HEK293 (cell line): Measurements from ENCODE around the gene QPCT.

Source experiments
- CTCF ChIA-PET: fragments of 350-600 bp; formaldehyde crosslinking; extraction: SDS; loops from one replicate; lab custom pipeline; 2021; ENCODE audit warnings: antibody characterized with exemption; lab: Yijun Ruan, JAX
- POLR2A ChIA-PET: fragments of 300-600 bp; formaldehyde crosslinking; extraction: SDS; loops from one replicate; lab custom pipeline; 2020; ENCODE audit warnings: antibody characterized with exemption, inconsistent platforms; lab: Yijun Ruan, JAX
- H3K27ac ChIP-seq: fragments of 200-500 bp; sonication (Bioruptor generic); 2 replicates; pipeline ENCODE4 v1.5.1; 2014; ENCODE audit warnings: low read depth, low read length, control low read depth, inconsistent platforms; ENCODE audit errors: extremely low read depth
- H3K36me3 ChIP-seq, 2 experiments: fragments of 200-500 bp in 1 of 2; sonication (Bioruptor generic) in 1 of 2; 1 replicate in 1 of 2; 2 replicates in 1 of 2; pipeline ENCODE4 v1.5.1; 2014 to 2017; ENCODE audit warnings: inconsistent platforms in 2 of 2, low read length in 2 of 2; ENCODE audit not compliant: control insufficient read depth in 2 of 2, insufficient read depth in 1 of 2
- H3K4me1 ChIP-seq: fragments of 200-500 bp; sonication (Bioruptor generic); 2 replicates; pipeline ENCODE4 v1.5.1; 2014; ENCODE audit warnings: mild to moderate bottlenecking, low read length, inconsistent platforms; ENCODE audit not compliant: control insufficient read depth, insufficient read depth
- H3K4me3 ChIP-seq: 2 replicates; pipeline ENCODE4 v1.5.1; 2011; ENCODE audit warnings: low read depth, mild to moderate bottlenecking, control low read depth, low read length, moderate library complexity
- H3K9me3 ChIP-seq: fragments of 200-500 bp; sonication (Bioruptor generic); 2 replicates; pipeline ENCODE4 v1.5.1; 2014; ENCODE audit warnings: low read depth, low read length, inconsistent platforms; ENCODE audit not compliant: control insufficient read depth, insufficient read depth
- BCL11A ChIP-seq: fragments of 450-650 bp; formaldehyde crosslinking; IDR thresholded peaks from 2 replicates; pipeline ENCODE4 v1.5.1; 2016; ENCODE audit warnings: low read depth, missing biosample characterization, missing genetic modification characterization
- KLF16 ChIP-seq: fragments of 450-650 bp; formaldehyde crosslinking; IDR thresholded peaks from 2 replicates; pipeline ENCODE4 v1.5.1; 2017; ENCODE audit warnings: missing biosample characterization, missing genetic modification characterization
- MZF1 ChIP-seq: fragments of 450-650 bp; formaldehyde crosslinking; IDR thresholded peaks from 2 replicates; pipeline ENCODE4 v1.5.1; 2017; ENCODE audit warnings: missing biosample characterization, missing genetic modification characterization, borderline replicate concordance
- SCRT1 ChIP-seq: fragments of 450-650 bp; formaldehyde crosslinking; IDR thresholded peaks from 2 replicates; pipeline ENCODE4 v1.5.1; 2016; ENCODE audit warnings: missing biosample characterization, missing genetic modification characterization, borderline replicate concordance
- ZBTB1 ChIP-seq: fragments of 450-650 bp; formaldehyde crosslinking; IDR thresholded peaks from 2 replicates; pipeline ENCODE4 v1.5.1; 2016; ENCODE audit warnings: missing biosample characterization, missing genetic modification characterization
- ZBTB17 ChIP-seq: fragments of 450-650 bp; formaldehyde crosslinking; IDR thresholded peaks from 2 replicates; pipeline ENCODE4 v1.5.1; 2016; ENCODE audit warnings: missing biosample characterization, missing genetic modification characterization
- ZBTB7A ChIP-seq: fragments of 450-650 bp; formaldehyde crosslinking; IDR thresholded peaks from 2 replicates; pipeline ENCODE4 v1.5.1; 2016; ENCODE audit warnings: low read depth, missing biosample characterization, missing genetic modification characterization
- ZIC2 ChIP-seq: fragments of 450-650 bp; formaldehyde crosslinking; IDR thresholded peaks from 2 replicates; pipeline ENCODE4 v1.5.1; 2016; ENCODE audit warnings: missing biosample characterization, missing genetic modification characterization
- ZNF138 ChIP-seq: fragments of 450-650 bp; formaldehyde crosslinking; IDR thresholded peaks from 2 replicates; pipeline ENCODE4 v1.5.1; 2016; ENCODE audit warnings: missing biosample characterization, missing genetic modification characterization, borderline replicate concordance
- ZNF184 ChIP-seq: fragments of 450-650 bp; IDR thresholded peaks from 2 replicates; pipeline ENCODE4 v1.5.1; 2018; ENCODE audit warnings: missing biosample characterization, mild to moderate bottlenecking, missing genetic modification characterization
- ZNF2 ChIP-seq: fragments of 450-650 bp; formaldehyde crosslinking; IDR thresholded peaks from 2 replicates; pipeline ENCODE4 v1.5.1; 2016; ENCODE audit warnings: missing biosample characterization, missing genetic modification characterization
- ZNF211 ChIP-seq: fragments of 450-650 bp; formaldehyde crosslinking; IDR thresholded peaks from 2 replicates; pipeline ENCODE4 v1.5.1; 2016; ENCODE audit warnings: low read depth, missing biosample characterization, missing genetic modification characterization
- ZNF24 ChIP-seq: fragments of 450-650 bp; formaldehyde crosslinking; IDR thresholded peaks from 2 replicates; pipeline ENCODE4 v1.5.1; 2016; ENCODE audit warnings: missing biosample characterization, missing genetic modification characterization
- ZNF266 ChIP-seq: fragments of 450-650 bp; formaldehyde crosslinking; IDR thresholded peaks from 2 replicates; pipeline ENCODE4 v1.5.1; 2016; ENCODE audit warnings: missing biosample characterization, missing genetic modification characterization, low read depth
- ZNF311 ChIP-seq: fragments of 450-650 bp; formaldehyde crosslinking; IDR thresholded peaks from 2 replicates; pipeline ENCODE4 v1.5.1; 2017; ENCODE audit warnings: missing biosample characterization, missing genetic modification characterization, borderline replicate concordance
- ZNF473 ChIP-seq: fragments of 450-650 bp; formaldehyde crosslinking; IDR thresholded peaks from 2 replicates; pipeline ENCODE4 v1.5.1; 2017; ENCODE audit warnings: missing biosample characterization, missing genetic modification characterization
- ZNF48 ChIP-seq: fragments of 450-650 bp; formaldehyde crosslinking; IDR thresholded peaks from 2 replicates; pipeline ENCODE4 v1.5.1; 2016; ENCODE audit warnings: missing biosample characterization, missing genetic modification characterization
- ZNF529 ChIP-seq: fragments of 450-650 bp; formaldehyde crosslinking; IDR thresholded peaks from 2 replicates; pipeline ENCODE4 v1.5.1; 2017; ENCODE audit warnings: missing genetic modification characterization, missing biosample characterization; ENCODE audit not compliant: insufficient replicate concordance
- ZNF585B ChIP-seq: fragments of 450-650 bp; formaldehyde crosslinking; IDR thresholded peaks from 2 replicates; pipeline ENCODE4 v1.5.1; 2016; ENCODE audit warnings: missing biosample characterization, missing genetic modification characterization
- ZNF658 ChIP-seq: fragments of 450-650 bp; formaldehyde crosslinking; IDR thresholded peaks from 2 replicates; pipeline ENCODE4; 2016; ENCODE audit warnings: missing biosample characterization, missing genetic modification characterization
- ZNF777 ChIP-seq: fragments of 450-650 bp; formaldehyde crosslinking; IDR thresholded peaks from 2 replicates; pipeline ENCODE4 v1.5.1; 2017; ENCODE audit warnings: missing biosample characterization, missing genetic modification characterization, borderline replicate concordance
- TF ChIP-seq, protein P1 (sequence below): fragments of 450-650 bp; formaldehyde crosslinking; IDR thresholded peaks from 2 replicates; pipeline ENCODE4 v1.5.1; 2017; ENCODE audit warnings: missing biosample characterization, missing genetic modification characterization
- TF ChIP-seq, protein P2 (sequence below): fragments of 450-650 bp; formaldehyde crosslinking; IDR thresholded peaks from 2 replicates; pipeline ENCODE4 v1.5.0; 2017; ENCODE audit warnings: missing biosample characterization, missing genetic modification characterization, borderline replicate concordance
- TF ChIP-seq, protein P3 (sequence below): fragments of 450-650 bp; formaldehyde crosslinking; IDR thresholded peaks from 2 replicates; pipeline ENCODE4 v1.5.1; 2016; ENCODE audit warnings: missing biosample characterization, missing genetic modification characterization
- TF ChIP-seq, protein P4 (sequence below): fragments of 450-650 bp; IDR thresholded peaks from 2 replicates; pipeline ENCODE4 v1.5.1; 2018; ENCODE audit warnings: missing biosample characterization, missing genetic modification characterization

The QPCT gene

DNA sequence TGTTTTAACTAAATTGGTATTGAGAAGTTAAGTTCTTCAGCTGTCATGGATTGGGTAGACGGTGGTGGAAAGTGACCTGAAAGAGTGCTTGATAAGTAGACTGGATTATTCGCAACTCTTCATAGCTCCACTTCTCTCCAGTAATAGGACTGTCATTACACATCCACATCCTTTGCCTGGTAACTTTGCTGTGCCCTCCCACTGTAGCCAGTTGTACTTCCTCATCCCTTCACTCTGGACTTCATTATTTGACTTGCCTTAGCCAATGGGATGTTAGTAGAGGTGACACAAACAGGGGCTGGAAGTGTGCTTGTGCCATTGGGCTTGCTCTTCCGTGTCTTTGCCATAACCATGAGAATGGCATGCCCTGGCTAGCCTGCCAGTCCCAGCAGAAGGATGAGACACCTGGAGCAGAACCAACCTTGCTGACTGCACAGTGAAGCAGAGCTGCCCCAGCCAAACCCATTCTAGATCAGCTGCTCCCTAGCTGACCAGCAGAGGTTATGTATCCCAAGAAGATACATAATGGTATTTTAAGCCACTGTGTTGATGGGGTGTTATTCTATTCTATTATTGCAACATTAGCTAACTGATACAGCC, 16.9 kb downstream of the QPCT start:
- H3K4me1 ChIP-seq: no peaks in the 10 kb centered on the region
- H3K4me3 ChIP-seq: no peak overlapping the region
- POLR2A ChIA-PET: interaction anchor here (0.6 kb wide), 1 partner anchor 939 kb away, joined by 3 read pairs; no protein-coding TSS in a partner anchor
- H3K9me3 ChIP-seq: no peaks in the 10 kb centered on the region
- H3K36me3 ChIP-seq: peaks cover 0 to 9% of the 10 kb centered on the region in 2 experiments; a peak in 1 of 3 replicates
- no peak for TF ChIP-seq BCL11A (tag by site-specific recombination)
- TF ChIP-seq ZNF48 (tag by site-specific recombination): no peak
- TF ChIP-seq, protein P1, sequence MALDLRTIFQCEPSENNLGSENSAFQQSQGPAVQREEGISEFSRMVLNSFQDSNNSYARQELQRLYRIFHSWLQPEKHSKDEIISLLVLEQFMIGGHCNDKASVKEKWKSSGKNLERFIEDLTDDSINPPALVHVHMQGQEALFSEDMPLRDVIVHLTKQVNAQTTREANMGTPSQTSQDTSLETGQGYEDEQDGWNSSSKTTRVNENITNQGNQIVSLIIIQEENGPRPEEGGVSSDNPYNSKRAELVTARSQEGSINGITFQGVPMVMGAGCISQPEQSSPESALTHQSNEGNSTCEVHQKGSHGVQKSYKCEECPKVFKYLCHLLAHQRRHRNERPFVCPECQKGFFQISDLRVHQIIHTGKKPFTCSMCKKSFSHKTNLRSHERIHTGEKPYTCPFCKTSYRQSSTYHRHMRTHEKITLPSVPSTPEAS (tag by site-specific recombination): no peak
- TF ChIP-seq, protein P2, sequence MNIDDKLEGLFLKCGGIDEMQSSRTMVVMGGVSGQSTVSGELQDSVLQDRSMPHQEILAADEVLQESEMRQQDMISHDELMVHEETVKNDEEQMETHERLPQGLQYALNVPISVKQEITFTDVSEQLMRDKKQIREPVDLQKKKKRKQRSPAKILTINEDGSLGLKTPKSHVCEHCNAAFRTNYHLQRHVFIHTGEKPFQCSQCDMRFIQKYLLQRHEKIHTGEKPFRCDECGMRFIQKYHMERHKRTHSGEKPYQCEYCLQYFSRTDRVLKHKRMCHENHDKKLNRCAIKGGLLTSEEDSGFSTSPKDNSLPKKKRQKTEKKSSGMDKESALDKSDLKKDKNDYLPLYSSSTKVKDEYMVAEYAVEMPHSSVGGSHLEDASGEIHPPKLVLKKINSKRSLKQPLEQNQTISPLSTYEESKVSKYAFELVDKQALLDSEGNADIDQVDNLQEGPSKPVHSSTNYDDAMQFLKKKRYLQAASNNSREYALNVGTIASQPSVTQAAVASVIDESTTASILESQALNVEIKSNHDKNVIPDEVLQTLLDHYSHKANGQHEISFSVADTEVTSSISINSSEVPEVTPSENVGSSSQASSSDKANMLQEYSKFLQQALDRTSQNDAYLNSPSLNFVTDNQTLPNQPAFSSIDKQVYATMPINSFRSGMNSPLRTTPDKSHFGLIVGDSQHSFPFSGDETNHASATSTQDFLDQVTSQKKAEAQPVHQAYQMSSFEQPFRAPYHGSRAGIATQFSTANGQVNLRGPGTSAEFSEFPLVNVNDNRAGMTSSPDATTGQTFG (tag by site-specific recombination): no peak
- TF ChIP-seq ZNF266 (tag by site-specific recombination): no peak
- TF ChIP-seq ZNF529: no peak
- TF ChIP-seq MZF1 (tag by site-specific recombination): no peak
- TF ChIP-seq, protein P3, sequence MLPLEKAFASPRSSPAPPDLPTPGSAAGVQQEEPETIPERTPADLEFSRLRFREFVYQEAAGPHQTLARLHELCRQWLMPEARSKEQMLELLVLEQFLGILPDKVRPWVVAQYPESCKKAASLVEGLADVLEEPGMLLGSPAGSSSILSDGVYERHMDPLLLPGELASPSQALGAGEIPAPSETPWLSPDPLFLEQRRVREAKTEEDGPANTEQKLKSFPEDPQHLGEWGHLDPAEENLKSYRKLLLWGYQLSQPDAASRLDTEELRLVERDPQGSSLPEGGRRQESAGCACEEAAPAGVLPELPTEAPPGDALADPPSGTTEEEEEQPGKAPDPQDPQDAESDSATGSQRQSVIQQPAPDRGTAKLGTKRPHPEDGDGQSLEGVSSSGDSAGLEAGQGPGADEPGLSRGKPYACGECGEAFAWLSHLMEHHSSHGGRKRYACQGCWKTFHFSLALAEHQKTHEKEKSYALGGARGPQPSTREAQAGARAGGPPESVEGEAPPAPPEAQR (tag by site-specific recombination): no peak
- no peak for TF ChIP-seq ZNF211 (tag by site-specific recombination)
- TF ChIP-seq, all 188 proteins: peak for 0
- CTCF ChIA-PET: interaction anchor here (0.6 to 1.2 kb wide), 3 partner anchors 34 to 516 kb away, joined by 3 to 5 read pairs (median 4); no protein-coding TSS in a partner anchor
- H3K27ac ChIP-seq: no peak overlapping the region

DNA sequence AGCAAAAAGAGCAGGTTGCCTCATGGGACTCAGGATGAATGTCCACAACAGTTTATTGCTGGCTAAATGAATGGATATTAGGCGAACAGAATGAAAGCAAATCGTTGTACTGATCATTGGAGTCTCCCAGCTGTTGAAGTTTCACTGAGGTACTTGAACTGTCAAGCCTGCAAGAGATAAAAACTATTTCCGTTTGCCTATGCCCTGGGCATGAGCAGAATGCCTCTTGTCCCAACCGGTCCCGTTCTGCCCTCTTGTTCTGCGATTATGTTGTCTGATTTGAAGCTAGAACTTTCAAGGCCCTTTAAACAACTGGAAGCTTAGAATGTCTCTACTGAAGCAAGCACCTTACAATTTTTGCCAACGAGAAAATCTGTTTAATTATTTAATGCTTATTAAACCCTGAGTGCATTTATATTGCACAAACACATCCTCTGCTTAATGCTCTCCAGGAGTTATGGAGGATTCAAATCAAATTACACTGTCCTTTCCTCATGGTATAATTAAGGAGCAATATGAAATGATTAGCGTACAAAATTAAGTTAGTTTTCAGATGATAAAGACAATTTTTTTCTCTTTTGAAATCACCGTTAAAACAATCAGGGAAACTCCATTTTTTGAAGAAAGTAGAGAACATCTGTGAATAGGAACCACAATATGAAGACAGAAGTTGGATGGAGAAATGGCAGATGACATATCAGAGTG, 17.7 kb downstream of the QPCT start:
- POLR2A ChIA-PET: no interaction called here
- Histone ChIP-seq H3K4me3 (no peak overlapping the region), H3K4me1 (no peaks in the 10 kb centered on the region), H3K27ac (no peak overlapping the region), H3K36me3 (peaks cover 0 to 10% of the 10 kb centered on the region in 2 experiments; a peak in 1 of 3 replicates), H3K9me3 (no peaks in the 10 kb centered on the region)
- TF ChIP-seq ZNF311 (tag by site-specific recombination) (no peak), ZIC2 (tag by site-specific recombination) (no peak), ZBTB17 (no peak)
- TF ChIP-seq, all 188 proteins: peak for 0
- CTCF ChIA-PET: interaction anchor here (0.6 to 1.2 kb wide), 2 partner anchors 36 to 515 kb away, joined by 3 to 4 read pairs; no protein-coding TSS in a partner anchor

DNA sequence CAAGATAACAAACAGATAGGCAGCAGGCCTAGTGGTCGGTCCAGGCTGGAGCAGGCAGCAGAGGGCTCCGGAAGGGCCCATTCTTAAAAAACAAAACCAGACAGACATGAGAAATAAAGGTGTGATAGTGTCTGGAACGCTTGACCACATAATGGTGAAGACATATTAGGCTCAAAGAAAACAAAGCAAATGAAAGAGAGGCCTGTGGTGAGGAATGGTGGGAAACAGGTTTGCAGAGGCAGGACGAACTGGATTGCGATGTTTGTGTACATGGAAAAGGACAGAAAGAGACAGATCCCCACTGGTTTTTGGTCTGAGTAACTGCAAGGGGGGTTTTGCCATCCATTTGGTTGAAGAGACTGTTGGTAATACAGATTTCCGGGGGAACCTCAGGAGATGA, 19.9 kb downstream of the QPCT start:
- no peaks in the 10 kb centered on the region for H3K9me3 ChIP-seq
- H3K36me3 ChIP-seq: peaks cover 0 to 12% of the 10 kb centered on the region in 2 experiments; a peak in 1 of 3 replicates
- no peaks in the 10 kb centered on the region for H3K4me1 ChIP-seq
- no peak overlapping the region for H3K4me3 ChIP-seq
- POLR2A ChIA-PET: no interaction called here
- no peak overlapping the region for H3K27ac ChIP-seq
- CTCF ChIA-PET: no interaction called here
- TF ChIP-seq ZNF473 (tag by site-specific recombination) (no peak), ZBTB1 (tag by site-specific recombination) (no peak), ZNF2 (tag by site-specific recombination) (no peak), KLF16 (tag by site-specific recombination) (no peak), ZNF184 (no peak), ZNF777 (tag by site-specific recombination) (no peak), ZNF585B (tag by site-specific recombination) (no peak), ZNF24 (tag by site-specific recombination) (no peak), ZNF658 (no peak), ZBTB7A (tag by site-specific recombination) (no peak), ZNF138 (tag by site-specific recombination) (no peak), SCRT1 (tag by site-specific recombination) (no peak)
- TF ChIP-seq, protein P4, sequence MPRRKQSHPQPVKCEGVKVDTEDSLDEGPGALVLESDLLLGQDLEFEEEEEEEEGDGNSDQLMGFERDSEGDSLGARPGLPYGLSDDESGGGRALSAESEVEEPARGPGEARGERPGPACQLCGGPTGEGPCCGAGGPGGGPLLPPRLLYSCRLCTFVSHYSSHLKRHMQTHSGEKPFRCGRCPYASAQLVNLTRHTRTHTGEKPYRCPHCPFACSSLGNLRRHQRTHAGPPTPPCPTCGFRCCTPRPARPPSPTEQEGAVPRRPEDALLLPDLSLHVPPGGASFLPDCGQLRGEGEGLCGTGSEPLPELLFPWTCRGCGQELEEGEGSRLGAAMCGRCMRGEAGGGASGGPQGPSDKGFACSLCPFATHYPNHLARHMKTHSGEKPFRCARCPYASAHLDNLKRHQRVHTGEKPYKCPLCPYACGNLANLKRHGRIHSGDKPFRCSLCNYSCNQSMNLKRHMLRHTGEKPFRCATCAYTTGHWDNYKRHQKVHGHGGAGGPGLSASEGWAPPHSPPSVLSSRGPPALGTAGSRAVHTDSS (tag by site-specific recombination): no peak
